ENCODE data around the gene ZBTB7A.

Gene ZBTB7A

GRCh38 chr19:4035582-4035981 is 31.1 kb downstream of the ZBTB7A start:
- no peak for DNase-seq (ENCODE audit: low spot score)

GRCh38 chr19:4035018-4035566 is 31.6 kb downstream of the ZBTB7A start:
- no peak for DNase-seq (ENCODE audit: low spot score)

- no peak for DNase-seq (ENCODE audit: low spot score)
Observed at GRCh38 chr19:4034048-4035017, 32.4 kb downstream of the ZBTB7A start.

GRCh38 chr19:4033028-4033956 is 33.4 kb downstream of the ZBTB7A start:
- DNase-seq (ENCODE audit: low spot score), result no peak

GRCh38 chr19:4032436-4032835 is 34.3 kb downstream of the ZBTB7A start:
- no peak for DNase-seq (ENCODE audit: low spot score)

- DNase-seq (ENCODE audit: low spot score), result no peak
Observed at GRCh38 chr19:4031420-4031819, 35.3 kb downstream of the ZBTB7A start.

GRCh38 chr19:4030981-4031380 is 35.7 kb downstream of the ZBTB7A start:
- no peak for DNase-seq (ENCODE audit: low spot score)

GRCh38 chr19:4030552-4030951 is 36.1 kb downstream of the ZBTB7A start:
- DNase-seq (ENCODE audit: low spot score), result no peak

GRCh38 chr19:4029247-4029614 is 37.5 kb downstream of the ZBTB7A start:
- no peak for DNase-seq (ENCODE audit: low spot score)

- DNase-seq (ENCODE audit: low spot score), result no peak
Observed at GRCh38 chr19:4028334-4029246, 38.1 kb downstream of the ZBTB7A start.

GRCh38 chr19:4027146-4027545 is 39.6 kb downstream of the ZBTB7A start:
- no peak for DNase-seq (ENCODE audit: low spot score)

- DNase-seq (ENCODE audit: low spot score), result no peak
Observed at GRCh38 chr19:4025317-4025716, 41.4 kb downstream of the ZBTB7A start.

- DNase-seq (ENCODE audit: low spot score), result no peak
Observed at GRCh38 chr19:4023600-4024398, 42.9 kb downstream of the ZBTB7A start.

- no peak for DNase-seq (ENCODE audit: low spot score)
Observed at GRCh38 chr19:4019578-4019977, 47.1 kb downstream of the ZBTB7A start.

- no peak for DNase-seq (ENCODE audit: low spot score)
Observed at GRCh38 chr19:4018775-4019504, 47.8 kb downstream of the ZBTB7A start.

- no peak for DNase-seq (ENCODE audit: low spot score)
Observed at GRCh38 chr19:4018140-4018613, 48.5 kb downstream of the ZBTB7A start.

GRCh38 chr19:4016903-4017638 is 49.6 kb downstream of the ZBTB7A start:
- DNase-seq (ENCODE audit: low spot score), result no peak

- no peak for DNase-seq (ENCODE audit: low spot score)
Observed at GRCh38 chr19:4016486-4016885, 50.2 kb downstream of the ZBTB7A start.

Measured in SW480 (cell line).